HEK293 (cell line): Measurements from ENCODE around the gene ASCL4.

Source experiments
- CTCF ChIA-PET: fragments of 350-600 bp; formaldehyde crosslinking; extraction: SDS; loops from one replicate; lab custom pipeline; 2021; ENCODE audit warnings: antibody characterized with exemption; lab: Yijun Ruan, JAX
- POLR2A ChIA-PET: fragments of 300-600 bp; formaldehyde crosslinking; extraction: SDS; loops from one replicate; lab custom pipeline; 2020; ENCODE audit warnings: antibody characterized with exemption, inconsistent platforms; lab: Yijun Ruan, JAX
- H3K27ac ChIP-seq: fragments of 200-500 bp; sonication (Bioruptor generic); 2 replicates; pipeline ENCODE4 v1.5.1; 2014; ENCODE audit warnings: low read depth, low read length, control low read depth, inconsistent platforms; ENCODE audit errors: extremely low read depth
- H3K36me3 ChIP-seq, 2 experiments: fragments of 200-500 bp in 1 of 2; sonication (Bioruptor generic) in 1 of 2; 1 replicate in 1 of 2; 2 replicates in 1 of 2; pipeline ENCODE4 v1.5.1; 2014 to 2017; ENCODE audit warnings: inconsistent platforms in 2 of 2, low read length in 2 of 2; ENCODE audit not compliant: control insufficient read depth in 2 of 2, insufficient read depth in 1 of 2
- H3K4me1 ChIP-seq: fragments of 200-500 bp; sonication (Bioruptor generic); 2 replicates; pipeline ENCODE4 v1.5.1; 2014; ENCODE audit warnings: mild to moderate bottlenecking, low read length, inconsistent platforms; ENCODE audit not compliant: control insufficient read depth, insufficient read depth
- H3K4me3 ChIP-seq: 2 replicates; pipeline ENCODE4 v1.5.1; 2011; ENCODE audit warnings: low read depth, mild to moderate bottlenecking, control low read depth, low read length, moderate library complexity
- H3K9me3 ChIP-seq: fragments of 200-500 bp; sonication (Bioruptor generic); 2 replicates; pipeline ENCODE4 v1.5.1; 2014; ENCODE audit warnings: low read depth, low read length, inconsistent platforms; ENCODE audit not compliant: control insufficient read depth, insufficient read depth
- GLI4 ChIP-seq: fragments of 450-650 bp; formaldehyde crosslinking; IDR thresholded peaks from 2 replicates; pipeline ENCODE4 v1.5.1; 2016; ENCODE audit warnings: missing biosample characterization, missing genetic modification characterization
- KLF8 ChIP-seq: fragments of 450-650 bp; formaldehyde crosslinking; IDR thresholded peaks from 2 replicates; pipeline ENCODE4 v1.5.1; 2016; ENCODE audit warnings: missing biosample characterization, missing genetic modification characterization
- SCRT1 ChIP-seq: fragments of 450-650 bp; formaldehyde crosslinking; IDR thresholded peaks from 2 replicates; pipeline ENCODE4 v1.5.1; 2016; ENCODE audit warnings: missing biosample characterization, missing genetic modification characterization, borderline replicate concordance
- SCRT2 ChIP-seq: fragments of 450-650 bp; formaldehyde crosslinking; IDR thresholded peaks from 2 replicates; pipeline ENCODE4 v1.5.1; 2016; ENCODE audit warnings: missing biosample characterization, missing genetic modification characterization
- SP7 ChIP-seq: fragments of 450-650 bp; formaldehyde crosslinking; IDR thresholded peaks from 2 replicates; pipeline ENCODE4 v1.5.1; 2016; ENCODE audit warnings: missing biosample characterization, missing genetic modification characterization
- ZBTB20 ChIP-seq: fragments of 450-650 bp; formaldehyde crosslinking; IDR thresholded peaks from 2 replicates; pipeline ENCODE4 v1.5.1; 2016; ENCODE audit warnings: missing biosample characterization, missing genetic modification characterization
- ZEB2 ChIP-seq: fragments of 450-650 bp; formaldehyde crosslinking; IDR thresholded peaks from 2 replicates; pipeline ENCODE4 v1.5.1; 2016; ENCODE audit warnings: missing biosample characterization, missing genetic modification characterization
- ZNF214 ChIP-seq: fragments of 450-650 bp; formaldehyde crosslinking; IDR thresholded peaks from 2 replicates; pipeline ENCODE4 v1.5.1; 2017; ENCODE audit warnings: missing biosample characterization, mild to moderate bottlenecking, missing genetic modification characterization, borderline replicate concordance
- ZNF335 ChIP-seq: fragments of 450-650 bp; formaldehyde crosslinking; conservative IDR thresholded peaks from 2 replicates; pipeline ENCODE4 v1.5.1; 2016; ENCODE audit warnings: missing biosample characterization, missing genetic modification characterization
- ZNF354C ChIP-seq: fragments of 450-650 bp; formaldehyde crosslinking; IDR thresholded peaks from 2 replicates; pipeline ENCODE4 v1.5.1; 2016; ENCODE audit warnings: missing biosample characterization, missing genetic modification characterization, low read depth, borderline replicate concordance
- ZNF549 ChIP-seq: fragments of 450-650 bp; IDR thresholded peaks from 2 replicates; pipeline ENCODE4 v1.5.1; 2018; ENCODE audit warnings: missing biosample characterization, missing genetic modification characterization, mild to moderate bottlenecking, inconsistent platforms, moderate library complexity
- ZNF560 ChIP-seq: fragments of 450-650 bp; formaldehyde crosslinking; IDR thresholded peaks from 2 replicates; pipeline ENCODE4 v1.5.1; 2017; ENCODE audit warnings: missing biosample characterization, missing genetic modification characterization, borderline replicate concordance
- ZNF76 ChIP-seq: fragments of 450-650 bp; formaldehyde crosslinking; IDR thresholded peaks from 2 replicates; pipeline ENCODE4; 2016; ENCODE audit warnings: low read depth, missing biosample characterization, missing genetic modification characterization, borderline replicate concordance
- ZXDB ChIP-seq: fragments of 450-650 bp; formaldehyde crosslinking; IDR thresholded peaks from 2 replicates; pipeline ENCODE4 v1.5.1; 2016; ENCODE audit warnings: missing biosample characterization, missing genetic modification characterization
- TF ChIP-seq, protein P1 (sequence below): fragments of 450-650 bp; formaldehyde crosslinking; IDR thresholded peaks from 2 replicates; pipeline ENCODE4 v1.5.1; 2016; ENCODE audit warnings: missing biosample characterization, missing genetic modification characterization
- TF ChIP-seq, protein P2 (sequence below): fragments of 450-650 bp; formaldehyde crosslinking; IDR thresholded peaks from 2 replicates; pipeline ENCODE4 v1.5.1; 2016; ENCODE audit warnings: missing biosample characterization, missing genetic modification characterization
- TF ChIP-seq, protein P3 (sequence below): fragments of 450-650 bp; formaldehyde crosslinking; optimal IDR thresholded peaks from 2 replicates; pipeline ENCODE3; 2016; ENCODE audit warnings: missing biosample characterization, mild to moderate bottlenecking, missing genetic modification characterization
- TF ChIP-seq, protein P4 (sequence below): fragments of 450-650 bp; formaldehyde crosslinking; IDR thresholded peaks from 2 replicates; pipeline ENCODE4 v1.5.1; 2016; ENCODE audit warnings: missing biosample characterization, missing genetic modification characterization
- TF ChIP-seq, protein P5 (sequence below): IDR thresholded peaks from 2 replicates; pipeline ENCODE4 v1.6.1; 2011; ENCODE audit warnings: mild to moderate bottlenecking, low read depth, low read length, borderline replicate concordance
- TF ChIP-seq, protein P6 (sequence below): fragments of 450-650 bp; formaldehyde crosslinking; IDR thresholded peaks from 2 replicates; pipeline ENCODE4 v1.5.1; 2016; ENCODE audit warnings: missing biosample characterization, missing genetic modification characterization

Gene ASCL4

DNA sequence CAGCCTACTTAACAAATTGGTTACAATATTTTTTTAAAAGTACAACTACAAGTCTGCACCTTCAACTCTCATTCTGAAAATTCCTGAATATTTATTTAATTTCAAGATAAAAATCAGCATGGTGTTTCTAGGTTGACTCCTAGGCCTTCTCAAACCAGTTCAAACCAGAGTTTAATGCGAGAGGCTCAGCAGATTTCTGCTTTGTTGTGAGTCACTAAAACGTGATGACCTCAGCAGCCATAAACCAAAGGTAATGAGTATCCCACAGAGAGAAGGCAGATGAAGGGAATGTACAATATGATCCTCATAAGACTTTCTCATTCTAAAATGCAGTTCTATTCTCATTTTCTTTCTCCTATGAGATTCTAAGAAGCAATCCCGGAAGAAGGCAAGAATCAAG is 15.1 kb upstream of the ASCL4 start (continued):
- TF ChIP-seq ZNF354C (no peak), ZNF549 (tag by site-specific recombination) (no peak)
- TF ChIP-seq, protein P1, sequence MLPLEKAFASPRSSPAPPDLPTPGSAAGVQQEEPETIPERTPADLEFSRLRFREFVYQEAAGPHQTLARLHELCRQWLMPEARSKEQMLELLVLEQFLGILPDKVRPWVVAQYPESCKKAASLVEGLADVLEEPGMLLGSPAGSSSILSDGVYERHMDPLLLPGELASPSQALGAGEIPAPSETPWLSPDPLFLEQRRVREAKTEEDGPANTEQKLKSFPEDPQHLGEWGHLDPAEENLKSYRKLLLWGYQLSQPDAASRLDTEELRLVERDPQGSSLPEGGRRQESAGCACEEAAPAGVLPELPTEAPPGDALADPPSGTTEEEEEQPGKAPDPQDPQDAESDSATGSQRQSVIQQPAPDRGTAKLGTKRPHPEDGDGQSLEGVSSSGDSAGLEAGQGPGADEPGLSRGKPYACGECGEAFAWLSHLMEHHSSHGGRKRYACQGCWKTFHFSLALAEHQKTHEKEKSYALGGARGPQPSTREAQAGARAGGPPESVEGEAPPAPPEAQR (tag by site-specific recombination): no peak

DNA sequence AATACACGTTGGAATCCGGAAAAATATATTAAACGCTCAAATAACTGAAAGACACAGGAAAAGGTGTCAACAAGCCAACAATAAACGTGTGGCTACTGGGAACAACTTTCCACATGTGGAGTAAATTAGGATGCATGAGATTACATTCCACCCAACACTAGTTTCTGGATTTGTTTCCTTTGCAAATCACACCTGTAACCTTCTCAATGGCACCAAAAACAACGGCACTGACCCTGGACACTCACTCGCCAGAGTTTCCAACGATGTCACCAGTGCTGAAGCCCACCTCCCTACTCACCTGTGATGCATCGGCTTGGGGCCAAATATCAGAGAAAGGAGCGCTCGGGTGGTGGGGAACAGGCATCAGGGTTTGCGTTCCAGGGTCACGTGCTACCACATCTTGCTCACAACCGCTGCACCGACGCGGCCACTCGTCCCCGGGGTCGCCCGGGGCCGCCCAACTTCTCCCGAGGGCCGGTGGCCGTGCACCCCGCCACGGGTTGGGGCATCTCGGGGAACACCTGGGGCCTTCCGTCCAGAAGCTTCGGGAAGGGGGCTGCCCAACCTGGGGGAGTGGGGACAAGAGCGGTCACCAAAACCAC is 14.2 kb upstream of the ASCL4 start:
- POLR2A ChIA-PET: interaction anchor here (0.6 kb wide), 1 partner anchor 183 kb away, joined by 3 read pairs; no protein-coding TSS in a partner anchor
- TF ChIP-seq SCRT1 (tag by site-specific recombination): peak; percentile 75
- TF ChIP-seq ZBTB20 (tag by site-specific recombination): peak; percentile 74
- TF ChIP-seq SCRT2 (tag by site-specific recombination): peak; percentile 85
- TF ChIP-seq SP7 (tag by site-specific recombination): 0 out of 2 replicates have a peak, but pooled peaks have one; percentile 10
- 0 out of 2 replicates have a peak, but pooled peaks have one; percentile 16 for TF ChIP-seq KLF8
- TF ChIP-seq ZNF76: peak; percentile 47; the same call in 1 of the 2 replicates
- TF ChIP-seq ZXDB: peak; percentile 93
- TF ChIP-seq, protein P2, sequence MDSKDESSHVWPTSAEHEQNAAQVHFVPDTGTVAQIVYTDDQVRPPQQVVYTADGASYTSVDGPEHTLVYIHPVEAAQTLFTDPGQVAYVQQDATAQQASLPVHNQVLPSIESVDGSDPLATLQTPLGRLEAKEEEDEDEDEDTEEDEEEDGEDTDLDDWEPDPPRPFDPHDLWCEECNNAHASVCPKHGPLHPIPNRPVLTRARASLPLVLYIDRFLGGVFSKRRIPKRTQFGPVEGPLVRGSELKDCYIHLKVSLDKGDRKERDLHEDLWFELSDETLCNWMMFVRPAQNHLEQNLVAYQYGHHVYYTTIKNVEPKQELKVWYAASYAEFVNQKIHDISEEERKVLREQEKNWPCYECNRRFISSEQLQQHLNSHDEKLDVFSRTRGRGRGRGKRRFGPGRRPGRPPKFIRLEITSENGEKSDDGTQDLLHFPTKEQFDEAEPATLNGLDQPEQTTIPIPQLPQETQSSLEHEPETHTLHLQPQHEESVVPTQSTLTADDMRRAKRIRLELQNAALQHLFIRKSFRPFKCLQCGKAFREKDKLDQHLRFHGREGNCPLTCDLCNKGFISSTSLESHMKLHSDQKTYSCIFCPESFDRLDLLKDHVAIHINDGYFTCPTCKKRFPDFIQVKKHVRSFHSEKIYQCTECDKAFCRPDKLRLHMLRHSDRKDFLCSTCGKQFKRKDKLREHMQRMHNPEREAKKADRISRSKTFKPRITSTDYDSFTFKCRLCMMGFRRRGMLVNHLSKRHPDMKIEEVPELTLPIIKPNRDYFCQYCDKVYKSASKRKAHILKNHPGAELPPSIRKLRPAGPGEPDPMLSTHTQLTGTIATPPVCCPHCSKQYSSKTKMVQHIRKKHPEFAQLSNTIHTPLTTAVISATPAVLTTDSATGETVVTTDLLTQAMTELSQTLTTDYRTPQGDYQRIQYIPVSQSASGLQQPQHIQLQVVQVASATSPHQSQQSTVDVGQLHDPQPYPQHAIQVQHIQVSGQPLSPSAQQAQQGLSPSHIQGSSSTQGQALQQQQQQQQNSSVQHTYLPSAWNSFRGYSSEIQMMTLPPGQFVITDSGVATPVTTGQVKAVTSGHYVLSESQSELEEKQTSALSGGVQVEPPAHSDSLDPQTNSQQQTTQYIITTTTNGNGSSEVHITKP: peak; percentile 95
- TF ChIP-seq, protein P3, sequence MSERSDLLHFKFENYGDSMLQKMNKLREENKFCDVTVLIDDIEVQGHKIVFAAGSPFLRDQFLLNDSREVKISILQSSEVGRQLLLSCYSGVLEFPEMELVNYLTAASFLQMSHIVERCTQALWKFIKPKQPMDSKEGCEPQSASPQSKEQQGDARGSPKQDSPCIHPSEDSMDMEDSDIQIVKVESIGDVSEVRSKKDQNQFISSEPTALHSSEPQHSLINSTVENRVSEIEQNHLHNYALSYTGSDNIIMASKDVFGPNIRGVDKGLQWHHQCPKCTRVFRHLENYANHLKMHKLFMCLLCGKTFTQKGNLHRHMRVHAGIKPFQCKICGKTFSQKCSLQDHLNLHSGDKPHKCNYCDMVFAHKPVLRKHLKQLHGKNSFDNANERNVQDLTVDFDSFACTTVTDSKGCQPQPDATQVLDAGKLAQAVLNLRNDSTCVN (tag by site-specific recombination): peak; percentile 71
- TF ChIP-seq, protein P4, sequence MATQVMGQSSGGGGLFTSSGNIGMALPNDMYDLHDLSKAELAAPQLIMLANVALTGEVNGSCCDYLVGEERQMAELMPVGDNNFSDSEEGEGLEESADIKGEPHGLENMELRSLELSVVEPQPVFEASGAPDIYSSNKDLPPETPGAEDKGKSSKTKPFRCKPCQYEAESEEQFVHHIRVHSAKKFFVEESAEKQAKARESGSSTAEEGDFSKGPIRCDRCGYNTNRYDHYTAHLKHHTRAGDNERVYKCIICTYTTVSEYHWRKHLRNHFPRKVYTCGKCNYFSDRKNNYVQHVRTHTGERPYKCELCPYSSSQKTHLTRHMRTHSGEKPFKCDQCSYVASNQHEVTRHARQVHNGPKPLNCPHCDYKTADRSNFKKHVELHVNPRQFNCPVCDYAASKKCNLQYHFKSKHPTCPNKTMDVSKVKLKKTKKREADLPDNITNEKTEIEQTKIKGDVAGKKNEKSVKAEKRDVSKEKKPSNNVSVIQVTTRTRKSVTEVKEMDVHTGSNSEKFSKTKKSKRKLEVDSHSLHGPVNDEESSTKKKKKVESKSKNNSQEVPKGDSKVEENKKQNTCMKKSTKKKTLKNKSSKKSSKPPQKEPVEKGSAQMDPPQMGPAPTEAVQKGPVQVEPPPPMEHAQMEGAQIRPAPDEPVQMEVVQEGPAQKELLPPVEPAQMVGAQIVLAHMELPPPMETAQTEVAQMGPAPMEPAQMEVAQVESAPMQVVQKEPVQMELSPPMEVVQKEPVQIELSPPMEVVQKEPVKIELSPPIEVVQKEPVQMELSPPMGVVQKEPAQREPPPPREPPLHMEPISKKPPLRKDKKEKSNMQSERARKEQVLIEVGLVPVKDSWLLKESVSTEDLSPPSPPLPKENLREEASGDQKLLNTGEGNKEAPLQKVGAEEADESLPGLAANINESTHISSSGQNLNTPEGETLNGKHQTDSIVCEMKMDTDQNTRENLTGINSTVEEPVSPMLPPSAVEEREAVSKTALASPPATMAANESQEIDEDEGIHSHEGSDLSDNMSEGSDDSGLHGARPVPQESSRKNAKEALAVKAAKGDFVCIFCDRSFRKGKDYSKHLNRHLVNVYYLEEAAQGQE (tag by site-specific recombination): 0 out of 2 replicates have a peak, but pooled peaks have one; percentile 30
- no peak for TF ChIP-seq ZNF214 (tag by site-specific recombination)
- peak; percentile 31 for TF ChIP-seq ZNF335
- TF ChIP-seq GLI4 (tag by site-specific recombination): no peak
- TF ChIP-seq, protein P5, sequence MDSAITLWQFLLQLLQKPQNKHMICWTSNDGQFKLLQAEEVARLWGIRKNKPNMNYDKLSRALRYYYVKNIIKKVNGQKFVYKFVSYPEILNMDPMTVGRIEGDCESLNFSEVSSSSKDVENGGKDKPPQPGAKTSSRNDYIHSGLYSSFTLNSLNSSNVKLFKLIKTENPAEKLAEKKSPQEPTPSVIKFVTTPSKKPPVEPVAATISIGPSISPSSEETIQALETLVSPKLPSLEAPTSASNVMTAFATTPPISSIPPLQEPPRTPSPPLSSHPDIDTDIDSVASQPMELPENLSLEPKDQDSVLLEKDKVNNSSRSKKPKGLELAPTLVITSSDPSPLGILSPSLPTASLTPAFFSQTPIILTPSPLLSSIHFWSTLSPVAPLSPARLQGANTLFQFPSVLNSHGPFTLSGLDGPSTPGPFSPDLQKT: no peak
- TF ChIP-seq ZEB2 (tag by site-specific recombination): peak; percentile 32; the same call in 1 of the 2 replicates
- TF ChIP-seq ZNF560 (tag by site-specific recombination): no peak
- TF ChIP-seq, protein P6, sequence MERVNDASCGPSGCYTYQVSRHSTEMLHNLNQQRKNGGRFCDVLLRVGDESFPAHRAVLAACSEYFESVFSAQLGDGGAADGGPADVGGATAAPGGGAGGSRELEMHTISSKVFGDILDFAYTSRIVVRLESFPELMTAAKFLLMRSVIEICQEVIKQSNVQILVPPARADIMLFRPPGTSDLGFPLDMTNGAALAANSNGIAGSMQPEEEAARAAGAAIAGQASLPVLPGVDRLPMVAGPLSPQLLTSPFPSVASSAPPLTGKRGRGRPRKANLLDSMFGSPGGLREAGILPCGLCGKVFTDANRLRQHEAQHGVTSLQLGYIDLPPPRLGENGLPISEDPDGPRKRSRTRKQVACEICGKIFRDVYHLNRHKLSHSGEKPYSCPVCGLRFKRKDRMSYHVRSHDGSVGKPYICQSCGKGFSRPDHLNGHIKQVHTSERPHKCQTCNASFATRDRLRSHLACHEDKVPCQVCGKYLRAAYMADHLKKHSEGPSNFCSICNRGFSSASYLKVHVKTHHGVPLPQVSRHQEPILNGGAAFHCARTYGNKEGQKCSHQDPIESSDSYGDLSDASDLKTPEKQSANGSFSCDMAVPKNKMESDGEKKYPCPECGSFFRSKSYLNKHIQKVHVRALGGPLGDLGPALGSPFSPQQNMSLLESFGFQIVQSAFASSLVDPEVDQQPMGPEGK (tag by site-specific recombination): peak; percentile 74; the same call in 1 of the 2 replicates

More for the DNA sequence above, 14.2 kb upstream of the ASCL4 start:
- no peaks in the 10 kb centered on the region for H3K9me3 ChIP-seq
- peak overlapping the region; percentile 80 for H3K4me3 ChIP-seq
- peaks cover 6% of the 10 kb centered on the region for H3K4me1 ChIP-seq
- H3K27ac ChIP-seq: peak overlapping the region; percentile 92
- peaks cover 35 to 38% of the 10 kb centered on the region in 2 experiments for H3K36me3 ChIP-seq
- CTCF ChIA-PET: interaction anchor here (0.7 to 1.4 kb wide), 6 partner anchors 14 to 666 kb away, joined by 3 to 5 read pairs (median 3); no protein-coding TSS in a partner anchor
